Measurements from ENCODE around the gene TBC1D22A.

The TBC1D22A gene

GRCh38 chr22:46725096-46725495, 37.4 kb upstream of the TBC1D22A start:
- Histone ChIP-seq H3K36me3 (peaks cover 2 to 30% (median 4%) of the 10 kb centered on the region in 3 donors), H3K4me3 (no peak overlapping the region), H3K9me3 (no peaks in the 10 kb centered on the region)

DNA sequence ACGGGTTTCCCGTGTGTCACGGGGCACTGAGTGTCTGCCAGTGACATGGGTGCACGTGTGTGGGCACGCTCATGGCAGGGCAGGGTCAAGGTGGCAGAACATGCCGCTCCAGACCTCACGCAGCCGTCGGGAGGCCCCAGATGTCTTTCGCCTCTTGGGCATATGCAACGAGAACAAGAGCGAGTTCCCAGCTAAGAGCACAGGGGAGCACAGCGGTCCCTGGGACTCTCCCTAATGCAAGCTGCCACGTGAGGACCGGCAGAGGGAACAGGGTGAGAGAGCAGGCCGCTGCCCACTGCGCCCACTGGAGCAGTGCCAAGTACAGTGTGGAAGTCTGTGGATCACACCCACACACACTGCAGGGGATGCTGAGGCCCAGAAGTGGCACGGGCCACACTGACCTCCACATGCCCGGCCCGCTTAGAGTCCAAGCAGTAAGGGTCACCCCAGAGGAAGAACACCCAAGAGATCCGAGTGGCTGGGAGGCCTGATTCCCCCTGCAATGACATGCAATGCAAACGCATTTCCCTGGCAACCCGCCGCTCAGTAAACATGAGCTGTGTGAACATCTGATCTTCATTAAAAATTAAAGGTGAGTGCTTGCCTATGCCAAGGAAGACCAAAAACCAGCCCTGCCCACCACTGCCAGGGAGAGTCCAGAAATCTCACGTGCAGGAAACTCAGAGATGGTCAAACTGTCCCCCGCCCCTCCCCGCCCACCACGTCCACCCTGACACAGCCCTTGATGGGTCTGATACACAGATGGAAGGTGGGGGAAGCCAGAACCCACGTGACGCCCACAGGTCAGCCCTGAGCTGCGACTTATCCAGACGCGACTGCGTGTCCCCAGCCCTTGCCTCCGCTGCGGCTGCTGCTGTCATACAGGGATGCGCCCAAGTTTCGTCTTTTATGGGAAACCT, 36.1 kb upstream of the TBC1D22A start:
- Histone ChIP-seq H3K27ac (no peak overlapping the region), H3K9me3 (no peaks in the 10 kb centered on the region), H3K27me3 (no peaks in the 10 kb centered on the region), H3K4me1 (peaks cover 0 to 21% (median 0%) of the 10 kb centered on the region in 4 donors), H3K4me3 (no peak overlapping the region), H3K36me3 (peaks cover 0 to 18% (median 2%) of the 10 kb centered on the region in 3 donors)
- DNase-seq = no peak
- intact Hi-C loops (cut with DNase I; ENCODE audit: low total_unique reads) = no loop called here
- no peak for TF ChIP-seq CTCF (IDR thresholded peaks at IDR 0.05)

More at GRCh38 chr22:46725096-46725495, 37.4 kb upstream of the TBC1D22A start:
- DNase-seq = no peak
- intact Hi-C loops (cut with DNase I; ENCODE audit: low total_unique reads) = no loop called here
- no peaks in the 10 kb centered on the region for H3K27me3 ChIP-seq
- peaks cover 0 to 11% (median 0%) of the 10 kb centered on the region in 4 donors for H3K4me1 ChIP-seq
- no peak overlapping the region for H3K27ac ChIP-seq
- TF ChIP-seq CTCF (IDR thresholded peaks at IDR 0.05) = no peak

DNA sequence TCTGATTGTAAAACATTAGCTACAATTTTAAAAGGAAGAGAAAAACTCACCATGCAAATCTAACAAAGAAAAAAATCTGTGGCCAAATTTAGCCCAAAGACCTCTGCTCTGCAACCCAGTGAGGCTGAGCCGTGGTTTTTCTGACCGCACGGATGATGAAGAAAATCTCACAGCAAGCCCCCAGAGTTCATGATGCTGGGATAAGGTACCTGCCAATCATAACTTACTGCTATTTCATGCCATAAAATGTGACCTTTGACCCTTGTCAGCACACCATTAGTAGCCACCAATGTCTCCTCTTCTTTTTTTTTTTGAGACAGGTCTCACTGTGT, 35.5 kb upstream of the TBC1D22A start:
- peaks cover 0 to 27% (median 0%) of the 10 kb centered on the region in 4 donors for H3K4me1 ChIP-seq
- intact Hi-C loops (cut with DNase I; ENCODE audit: low total_unique reads) = no loop called here
- H3K4me3 ChIP-seq = no peak overlapping the region
- peaks cover 0 to 17% (median 9%) of the 10 kb centered on the region in 3 donors for H3K36me3 ChIP-seq
- DNase-seq = no peak
- no peaks in the 10 kb centered on the region for H3K9me3 ChIP-seq
- no peak for TF ChIP-seq CTCF (IDR thresholded peaks at IDR 0.05)
- no peak overlapping the region for H3K27ac ChIP-seq
- no peaks in the 10 kb centered on the region for H3K27me3 ChIP-seq

- no peak overlapping the region for H3K27ac ChIP-seq
- H3K36me3 ChIP-seq = peaks cover 0 to 17% (median 11%) of the 10 kb centered on the region in 3 donors
- no peak for DNase-seq
- H3K9me3 ChIP-seq = no peaks in the 10 kb centered on the region
- peaks cover 0 to 30% (median 0%) of the 10 kb centered on the region in 4 donors for H3K4me1 ChIP-seq
- intact Hi-C loops (cut with DNase I; ENCODE audit: low total_unique reads) = no loop called here
- no peak for TF ChIP-seq CTCF (IDR thresholded peaks at IDR 0.05)
- H3K4me3 ChIP-seq = no peak overlapping the region
- no peaks in the 10 kb centered on the region for H3K27me3 ChIP-seq
Measured at GRCh38 chr22:46727813-46728364, 34.6 kb upstream of the TBC1D22A start.

GRCh38 chr22:46728470-46728869, 34.0 kb upstream of the TBC1D22A start:
- Histone ChIP-seq H3K27me3 (no peaks in the 10 kb centered on the region), H3K36me3 (peaks cover 0 to 17% (median 11%) of the 10 kb centered on the region in 3 donors), H3K4me3 (no peak overlapping the region), H3K27ac (no peak overlapping the region), H3K4me1 (peaks cover 0 to 30% (median 0%) of the 10 kb centered on the region in 4 donors), H3K9me3 (no peaks in the 10 kb centered on the region)
- no peak for TF ChIP-seq CTCF (IDR thresholded peaks at IDR 0.05)
- no peak for DNase-seq
- intact Hi-C loops (cut with DNase I; ENCODE audit: low total_unique reads) = no loop called here
